ENCODE measurements around the gene TRIM32. TPM values are rescaled to one million over a fixed set of nuclear protein-coding genes. Genes with fewer than 3 reads are reported as not detected.

Gene TRIM32
- total RNA-seq, 1 experiment from 2014 or later = 23.2 TPM

DNA sequence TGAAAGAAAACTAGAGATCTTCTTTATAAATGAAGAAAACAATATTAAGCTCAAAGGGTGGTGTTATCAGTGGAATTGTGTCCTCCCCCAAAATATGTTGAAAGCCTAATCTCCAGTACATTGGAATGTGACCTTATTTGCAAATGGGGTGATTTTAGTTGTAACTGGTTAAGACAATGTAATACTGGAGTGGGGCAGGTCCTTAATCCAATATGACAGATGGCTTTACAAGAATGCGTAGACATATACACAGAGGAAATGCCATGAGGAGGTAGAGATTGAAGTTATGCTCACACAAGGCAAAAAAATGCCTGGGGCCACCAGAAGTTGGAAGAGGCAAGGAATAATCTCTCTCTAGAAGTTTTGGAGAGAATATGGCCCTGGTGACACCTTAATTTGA is 13.7 kb upstream of the TRIM32 start:
- TF ChIP-seq POLR2AphosphoS5 (IDR thresholded peaks at IDR 0.05; ENCODE audit: low read depth, low read length) (no peak), EZH2 (IDR thresholded peaks at IDR 0.05) (no peak), EZH2phosphoT487 (IDR thresholded peaks at IDR 0.05; ENCODE audit: borderline replicate concordance) (no peak), ZBTB33 (IDR thresholded peaks at IDR 0.05; ENCODE audit: extremely low read depth, insufficient replicate concordance, low read length) (no peak), MAX (IDR thresholded peaks at IDR 0.05) (no peak), SIN3A (IDR thresholded peaks at IDR 0.05; ENCODE audit: low read depth) (no peak), RAD21 (IDR thresholded peaks at IDR 0.05; ENCODE audit: low read depth) (no peak), POLR2A (IDR thresholded peaks at IDR 0.05; ENCODE audit: borderline replicate concordance, extremely low read depth, insufficient read depth, insufficient read length) (no peak), SRF (IDR thresholded peaks at IDR 0.05; ENCODE audit: low read depth) (no peak), EGR1 (IDR thresholded peaks at IDR 0.05; ENCODE audit: low read depth) (no peak), ATF3 (IDR thresholded peaks at IDR 0.05) (no peak), ZFX (IDR thresholded peaks at IDR 0.05) (no peak), JUND (IDR thresholded peaks at IDR 0.05) (no peak), YY1 (IDR thresholded peaks at IDR 0.05; ENCODE audit: extremely low read depth, insufficient replicate concordance, low read depth, low read length) (no peak), ELF1 (IDR thresholded peaks at IDR 0.05; ENCODE audit: borderline replicate concordance, low read depth) (no peak), CEBPB (IDR thresholded peaks at IDR 0.05; ENCODE audit: low read depth) (no peak)
- TF ChIP-seq, protein P1, sequence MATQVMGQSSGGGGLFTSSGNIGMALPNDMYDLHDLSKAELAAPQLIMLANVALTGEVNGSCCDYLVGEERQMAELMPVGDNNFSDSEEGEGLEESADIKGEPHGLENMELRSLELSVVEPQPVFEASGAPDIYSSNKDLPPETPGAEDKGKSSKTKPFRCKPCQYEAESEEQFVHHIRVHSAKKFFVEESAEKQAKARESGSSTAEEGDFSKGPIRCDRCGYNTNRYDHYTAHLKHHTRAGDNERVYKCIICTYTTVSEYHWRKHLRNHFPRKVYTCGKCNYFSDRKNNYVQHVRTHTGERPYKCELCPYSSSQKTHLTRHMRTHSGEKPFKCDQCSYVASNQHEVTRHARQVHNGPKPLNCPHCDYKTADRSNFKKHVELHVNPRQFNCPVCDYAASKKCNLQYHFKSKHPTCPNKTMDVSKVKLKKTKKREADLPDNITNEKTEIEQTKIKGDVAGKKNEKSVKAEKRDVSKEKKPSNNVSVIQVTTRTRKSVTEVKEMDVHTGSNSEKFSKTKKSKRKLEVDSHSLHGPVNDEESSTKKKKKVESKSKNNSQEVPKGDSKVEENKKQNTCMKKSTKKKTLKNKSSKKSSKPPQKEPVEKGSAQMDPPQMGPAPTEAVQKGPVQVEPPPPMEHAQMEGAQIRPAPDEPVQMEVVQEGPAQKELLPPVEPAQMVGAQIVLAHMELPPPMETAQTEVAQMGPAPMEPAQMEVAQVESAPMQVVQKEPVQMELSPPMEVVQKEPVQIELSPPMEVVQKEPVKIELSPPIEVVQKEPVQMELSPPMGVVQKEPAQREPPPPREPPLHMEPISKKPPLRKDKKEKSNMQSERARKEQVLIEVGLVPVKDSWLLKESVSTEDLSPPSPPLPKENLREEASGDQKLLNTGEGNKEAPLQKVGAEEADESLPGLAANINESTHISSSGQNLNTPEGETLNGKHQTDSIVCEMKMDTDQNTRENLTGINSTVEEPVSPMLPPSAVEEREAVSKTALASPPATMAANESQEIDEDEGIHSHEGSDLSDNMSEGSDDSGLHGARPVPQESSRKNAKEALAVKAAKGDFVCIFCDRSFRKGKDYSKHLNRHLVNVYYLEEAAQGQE (IDR thresholded peaks at IDR 0.05; ENCODE audit: low read depth) = no peak
- TF ChIP-seq, protein P2, sequence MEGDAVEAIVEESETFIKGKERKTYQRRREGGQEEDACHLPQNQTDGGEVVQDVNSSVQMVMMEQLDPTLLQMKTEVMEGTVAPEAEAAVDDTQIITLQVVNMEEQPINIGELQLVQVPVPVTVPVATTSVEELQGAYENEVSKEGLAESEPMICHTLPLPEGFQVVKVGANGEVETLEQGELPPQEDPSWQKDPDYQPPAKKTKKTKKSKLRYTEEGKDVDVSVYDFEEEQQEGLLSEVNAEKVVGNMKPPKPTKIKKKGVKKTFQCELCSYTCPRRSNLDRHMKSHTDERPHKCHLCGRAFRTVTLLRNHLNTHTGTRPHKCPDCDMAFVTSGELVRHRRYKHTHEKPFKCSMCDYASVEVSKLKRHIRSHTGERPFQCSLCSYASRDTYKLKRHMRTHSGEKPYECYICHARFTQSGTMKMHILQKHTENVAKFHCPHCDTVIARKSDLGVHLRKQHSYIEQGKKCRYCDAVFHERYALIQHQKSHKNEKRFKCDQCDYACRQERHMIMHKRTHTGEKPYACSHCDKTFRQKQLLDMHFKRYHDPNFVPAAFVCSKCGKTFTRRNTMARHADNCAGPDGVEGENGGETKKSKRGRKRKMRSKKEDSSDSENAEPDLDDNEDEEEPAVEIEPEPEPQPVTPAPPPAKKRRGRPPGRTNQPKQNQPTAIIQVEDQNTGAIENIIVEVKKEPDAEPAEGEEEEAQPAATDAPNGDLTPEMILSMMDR (IDR thresholded peaks at IDR 0.05 in 2 of 3, conservative IDR thresholded peaks at IDR 0.05 in 1 of 3; ENCODE audit: borderline replicate concordance in 1 of 3, insufficient read depth in 1 of 3, low read depth in 2 of 3, low read length in 2 of 3) = no peak
- H3K4me1 ChIP-seq (ENCODE audit: control insufficient read depth in 1 of 2, insufficient read depth in 2 of 2, low read length in 2 of 2) = no peaks in the 10 kb centered on the region
- no peaks in the 10 kb centered on the region for H3K36me3 ChIP-seq (ENCODE audit: control insufficient read depth in 1 of 2, insufficient read depth in 2 of 2, low read length in 2 of 2)
- no peaks in the 10 kb centered on the region for H4K20me1 ChIP-seq (ENCODE audit: insufficient read depth)
- H3K9me3 ChIP-seq (ENCODE audit: control insufficient read depth in 1 of 2, insufficient read depth in 1 of 2, low read depth in 1 of 2, low read length in 2 of 2) = no peaks in the 10 kb centered on the region
- no TSS peak for BruUV-seq (replicated peaks)
- CTCF ChIA-PET = no interaction called here
- no peak overlapping the region for H3K4me3 ChIP-seq (replicated peaks in 1 of 2; ENCODE audit: low read depth in 1 of 2, low read length in 2 of 2)
- no peaks in the 10 kb centered on the region for H3K9me2 ChIP-seq (ENCODE audit: insufficient read depth)
- no peak overlapping the region for H3K27ac ChIP-seq (ENCODE audit: low read depth, low read length)
- H3K4me2 ChIP-seq (ENCODE audit: low read length) = no peak overlapping the region
- POLR2A ChIA-PET = no interaction called here
- RAD21 ChIA-PET (ENCODE audit: low non-redundant PET in 1 of 2, low total read pairs in 2 of 2, uncharacterized antibody in 2 of 2, unreplicated experiment in 2 of 2) = no interaction called here
- no peak overlapping the region for H2AFZ ChIP-seq (ENCODE audit: low read depth, low read length, poor library complexity, severe bottlenecking)
- no peaks in the 10 kb centered on the region for H3K79me2 ChIP-seq (ENCODE audit: insufficient read depth, low read length)
- intact Hi-C loops (cut with micrococcal nuclease) = no loop called here
- ATAC-seq (no peak), DNase-seq (ENCODE audit: low read depth, low spot score) (no peak)
- H3K27me3 ChIP-seq (ENCODE audit: insufficient read depth, low read length) = no peaks in the 10 kb centered on the region
- no peak overlapping the region for H3K9ac ChIP-seq (ENCODE audit: low read length)
